Lower lobe of right lung (tissue), 2 donors: Measurements from ENCODE around the gene ATRIP. TPM values are rescaled to one million over a fixed set of nuclear protein-coding genes. Genes with fewer than 3 reads are reported as not detected.

Source experiments
- ATAC-seq, 2 donors: fragments of 200-7000 bp; cut with Tn5 transposase; one replicate each; pipeline ENCODE4 v1.9.1; 2020 to 2022; ENCODE audit warnings: mild to moderate bottlenecking in 2 of 2, moderate library complexity in 2 of 2
- DNase-seq: peaks from one replicate; pipeline ENCODE4 v3.0.0-alpha.2; 2020
- H3K27ac ChIP-seq: fragments of 200-600 bp; one replicate; pipeline ENCODE4 v1.8.0; 2022
- H3K27me3 ChIP-seq: fragments of 200-600 bp; one replicate; pipeline ENCODE4 v1.8.0; 2022; ENCODE audit warnings: low read depth
- H3K36me3 ChIP-seq: fragments of 200-600 bp; one replicate; pipeline ENCODE4 v1.8.0; 2022; ENCODE audit warnings: mild to moderate bottlenecking
- H3K4me1 ChIP-seq: fragments of 200-600 bp; one replicate; pipeline ENCODE4 v1.8.0; 2022
- H3K4me3 ChIP-seq: fragments of 200-600 bp; one replicate; pipeline ENCODE4 v1.8.0; 2022; ENCODE audit warnings: mild to moderate bottlenecking
- H3K9me3 ChIP-seq: fragments of 200-600 bp; one replicate; pipeline ENCODE4 v1.8.0; 2022
- CTCF ChIP-seq: fragments of 200-600 bp; IDR thresholded peaks from one replicate; pipeline ENCODE4 v1.8.0; 2022; ENCODE audit warnings: antibody characterized with exemption, mild to moderate bottlenecking
- intact Hi-C: fragments of 100-400 bp; cut with DNase I; formaldehyde crosslinking; loops from one replicate; pipeline ENCODE4 v1.11.0; 2022
- total RNA-seq: library from RNA; stranded (reverse); fragmentation: NEBNext Ultra II Directional; extraction: Animal tissue kit (Norgen Biotek cat#: 25700); gene quantifications from one replicate; pipeline ENCODE4 v1.2.1, GENCODE V29; 2021
- donor health status: DM: no; HTN: yes; CAD: no; lungs with severe emphysema.

The ATRIP gene
- total RNA-seq, 1 donor from 2014 or later = 5.9 TPM

- DNase-seq = no peak
- Histone ChIP-seq H3K4me1 (peaks cover 50% of the 10 kb centered on the region), H3K36me3 (peaks cover 14% of the 10 kb centered on the region), H3K4me3 (peak overlapping the region; percentile 86), H3K27ac (peak overlapping the region; percentile 89), H3K27me3 (peaks cover 4% of the 10 kb centered on the region), H3K9me3 (no peaks in the 10 kb centered on the region)
- no peak for ATAC-seq
- no peak for TF ChIP-seq CTCF
- intact Hi-C loops = no loop called here
These were observed 18.9 kb upstream of the ATRIP start for GRCh38 chr3:48427630-48427962.

DNA sequence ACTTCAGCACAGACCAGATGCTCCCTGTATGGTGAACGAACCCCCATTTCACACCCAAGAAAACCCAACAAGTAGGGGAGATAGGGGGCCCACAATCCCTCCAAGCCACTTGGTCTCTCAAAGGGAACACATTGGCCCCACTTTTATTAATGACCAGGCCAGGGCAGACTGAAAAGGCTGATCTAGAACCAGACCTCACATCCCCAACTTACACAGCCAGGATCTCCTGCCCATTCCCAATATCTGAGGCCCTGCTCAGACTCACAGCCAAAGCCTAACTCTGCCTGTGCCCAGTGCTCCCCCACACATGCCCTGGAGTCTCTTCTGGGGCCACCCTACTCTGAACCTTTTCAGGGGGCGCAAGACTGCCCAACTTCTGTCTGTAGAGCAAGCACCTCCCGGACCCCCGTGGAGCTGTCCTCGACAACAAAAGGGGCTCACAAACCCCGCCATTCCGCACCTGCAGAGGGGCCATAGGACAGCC, 18.4 kb upstream of the ATRIP start:
- Histone ChIP-seq H3K36me3 (peaks cover 16% of the 10 kb centered on the region), H3K4me1 (peaks cover 50% of the 10 kb centered on the region), H3K9me3 (no peaks in the 10 kb centered on the region), H3K27ac (peak overlapping the region; percentile 89), H3K27me3 (peaks cover 4% of the 10 kb centered on the region), H3K4me3 (peak overlapping the region; percentile 86)
- ATAC-seq (no peak), DNase-seq (no peak)
- intact Hi-C loops = no loop called here
- TF ChIP-seq CTCF = no peak

DNA sequence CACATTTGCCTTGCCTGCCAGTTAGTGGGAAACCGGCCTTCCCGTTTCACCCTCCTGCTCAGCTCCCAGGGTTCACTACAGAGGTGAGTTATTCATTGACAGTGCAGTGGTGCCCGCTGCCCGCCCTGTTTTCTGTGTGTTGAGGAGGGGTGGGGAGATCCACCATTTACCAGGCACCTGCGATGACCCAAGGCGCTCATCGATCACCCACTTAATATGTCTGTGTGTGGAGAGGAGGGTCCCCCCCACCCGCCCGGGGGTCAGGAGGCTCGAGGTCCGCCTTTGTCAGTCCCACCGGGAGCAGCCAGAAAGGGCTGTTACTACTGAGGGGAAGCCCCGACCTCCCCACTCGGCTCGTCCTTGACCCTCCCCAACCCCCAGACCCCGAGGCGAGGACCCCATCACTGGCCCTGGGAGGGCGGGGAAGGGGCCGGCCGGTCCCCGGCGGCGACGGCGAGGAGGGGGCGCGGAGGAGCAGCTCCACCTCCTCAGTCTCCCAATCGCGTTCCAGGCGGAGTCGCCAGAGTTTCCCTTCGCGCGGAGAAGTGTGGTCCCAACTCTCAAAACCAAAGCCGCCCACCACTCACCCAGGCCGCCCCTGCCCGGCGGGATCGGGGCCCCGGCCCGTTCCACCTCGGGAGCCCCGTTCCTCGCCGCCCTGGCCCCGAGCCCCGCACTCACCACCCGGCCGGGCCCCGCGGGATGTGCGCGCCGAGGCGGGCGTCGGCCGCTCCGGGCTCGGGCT, 17.8 kb upstream of the ATRIP start:
- Histone ChIP-seq H3K36me3 (peaks cover 19% of the 10 kb centered on the region), H3K27ac (peak overlapping the region; percentile 89), H3K9me3 (no peaks in the 10 kb centered on the region), H3K27me3 (peaks cover 4% of the 10 kb centered on the region), H3K4me3 (peak overlapping the region; percentile 86), H3K4me1 (peaks cover 55% of the 10 kb centered on the region)
- intact Hi-C loops = no loop called here
- peak; percentile 53 for DNase-seq
- TF ChIP-seq CTCF = no peak
- peak; percentile 6 to 61 for ATAC-seq

- intact Hi-C loops = no loop called here
- peak overlapping the region; percentile 89 for H3K27ac ChIP-seq
- H3K4me1 ChIP-seq = peaks cover 60% of the 10 kb centered on the region
- no peaks in the 10 kb centered on the region for H3K9me3 ChIP-seq
- peak; percentile 83 for DNase-seq
- ATAC-seq = peak; percentile 73
- H3K4me3 ChIP-seq = peak overlapping the region; percentile 86
- H3K36me3 ChIP-seq = peaks cover 14% of the 10 kb centered on the region
- no peak for TF ChIP-seq CTCF
- peaks cover 4% of the 10 kb centered on the region for H3K27me3 ChIP-seq
These were observed 17.1 kb upstream of the ATRIP start for GRCh38 chr3:48429317-48429959.

GRCh38 chr3:48429960-48430707, 16.4 kb upstream of the ATRIP start, which contains the start of gene PLXNB1:
Gene PLXNB1, minus strand, starts transcription at chr3:48430086. Its CDS starts 5,475 bp downstream, at chr3:48424611.
- DNase-seq (peak; percentile 87), ATAC-seq (peak; percentile 71 to 77)
- peaks cover 4% of the 10 kb centered on the region for H3K27me3 ChIP-seq
- peaks cover 14% of the 10 kb centered on the region for H3K36me3 ChIP-seq
- peaks cover 62% of the 10 kb centered on the region for H3K4me1 ChIP-seq
- H3K27ac ChIP-seq = peak within 1 kb of the TSS; percentile 89
- no peak for TF ChIP-seq CTCF
- intact Hi-C loops = no loop called here
- no peaks in the 10 kb centered on the region for H3K9me3 ChIP-seq
- peak within 1 kb of the TSS; percentile 86 for H3K4me3 ChIP-seq
